AG04450 (cell line): ENCODE results near the gene HES6. TPM values are rescaled to one million over a fixed set of nuclear protein-coding genes. Genes with fewer than 3 reads are reported as not detected.

Experiments used
- CTCF ChIA-PET: fragments of 300-600, 350-600 bp; formaldehyde crosslinking; extraction: SDS; loops from one replicate; lab custom pipeline; 2022; ENCODE audit warnings: antibody characterized with exemption, inconsistent platforms; lab: Charles Lee
- POLR2A ChIA-PET: fragments of 350-600 bp; formaldehyde crosslinking; extraction: SDS; loops from one replicate; lab custom pipeline; 2021; ENCODE audit warnings: antibody characterized with exemption, inconsistent platforms; lab: Yijun Ruan, JAX
- DNase-seq: peaks from one replicate; pipeline ENCODE4 v3.0.0-alpha.2; 2011; ENCODE audit warnings: low read depth, low spot score
- H3K27ac ChIP-seq: one replicate; pipeline ENCODE4 v1.5.1; 2012; ENCODE audit warnings: low read depth, low read length, control low read depth
- H3K27me3 ChIP-seq: one replicate; pipeline ENCODE4 v1.6.0; 2012; ENCODE audit warnings: low read length; ENCODE audit not compliant: control insufficient read depth, insufficient read depth
- H3K4me3 ChIP-seq: 2 replicates; pipeline ENCODE4 v1.5.1; 2011; ENCODE audit warnings: mild to moderate bottlenecking, low read depth, low read length, control low read depth
- H3K9me3 ChIP-seq: 2 replicates; pipeline ENCODE4 v1.5.1; 2012; ENCODE audit warnings: low read length; ENCODE audit not compliant: control insufficient read depth, insufficient read depth
- CTCF ChIP-seq: IDR thresholded peaks from 2 replicates; pipeline ENCODE4 v1.5.1; 2011; ENCODE audit warnings: low read depth, low read length, control low read depth, inconsistent platforms
- polyA minus RNA-seq: library from RNA; depleted of rRNA, polyadenylated mRNA; stranded (reverse); fragments of >200 nt; gene quantifications from 2 replicates; pipeline ENCODE4 v1.2.3, GENCODE V29; 2011; rRNA and poly(A)+ RNA removed
- polyA plus RNA-seq: library from polyadenylated mRNA; depleted of rRNA; stranded (reverse); fragments of >200 nt; gene quantifications from 2 replicates; pipeline ENCODE4 v1.2.3, GENCODE V29; 2011; rRNA removed

The HES6 gene
- 2.9 and 3.9 TPM in 2 replicates for polyA plus RNA-seq
- 0.26 and 1.1 TPM in 2 replicates for polyA minus RNA-seq

- H3K27ac ChIP-seq = no peak within 1 kb of the TSS
- DNase-seq = peak; percentile 39
- ChIA-PET CTCF (no interaction called here), POLR2A (interaction anchor here (0.7 to 1.0 kb wide), 2 partner anchors 27 to 70 kb away, joined by 4 read pairs; no protein-coding TSS in a partner anchor)
- TF ChIP-seq CTCF = no peak
- peak within 1 kb of the TSS; percentile 64 for H3K4me3 ChIP-seq
- peaks cover 6% of the 10 kb centered on the region; the same call in 1 of the 2 replicates for H3K9me3 ChIP-seq
- peaks cover 29% of the 10 kb centered on the region for H3K27me3 ChIP-seq
Measured at GRCh38 chr2:238239863-238240756, at the start of gene HES6. Gene HES6, minus strand, starts transcription at chr2:238240038. Its CDS starts 133 bp downstream, at chr2:238239905.

GRCh38 chr2:238289574-238289973 lies 49.7 kb upstream of the HES6 start:
- peaks cover 10% of the 10 kb centered on the region for H3K27me3 ChIP-seq
- H3K9me3 ChIP-seq = no peaks in the 10 kb centered on the region
- POLR2A ChIA-PET = interaction anchor here (0.5 to 1.1 kb wide), 2 partner anchors 30 to 501 kb away, joined by 3 to 7 read pairs; no protein-coding TSS in a partner anchor
- CTCF ChIA-PET = interaction anchor here (1.3 to 1.5 kb wide), 2 partner anchors 12 to 15 kb away, joined by 3 to 4 read pairs; no protein-coding TSS in a partner anchor
- no peak overlapping the region; the same call in 1 of the 2 replicates for H3K4me3 ChIP-seq
- no peak overlapping the region for H3K27ac ChIP-seq
- no peak for DNase-seq
- no peak for TF ChIP-seq CTCF

- POLR2A ChIA-PET = interaction anchor here (0.5 to 1.1 kb wide), 3 partner anchors 30 to 1044 kb away, joined by 3 to 7 read pairs (median 3); no protein-coding TSS in a partner anchor
- peak; percentile 35; the same call in 1 of the 2 replicates for TF ChIP-seq CTCF
Measured at GRCh38 chr2:238288650-238289573, 49.1 kb upstream of the HES6 start.

GRCh38 chr2:238287737-238288649 lies 48.2 kb upstream of the HES6 start, which contains the start of gene PER2:
Gene PER2, minus strand, starts transcription at chr2:238288610. Its CDS starts 10,674 bp downstream, at chr2:238277936.
- peak within 1 kb of the TSS; percentile 93 for H3K27ac ChIP-seq
- peak; percentile 38 for TF ChIP-seq CTCF
- no peaks in the 10 kb centered on the region for H3K27me3 ChIP-seq
- H3K9me3 ChIP-seq = no peaks in the 10 kb centered on the region
- POLR2A ChIA-PET = interaction anchor here (0.6 to 1.1 kb wide), 2 partner anchors 503 to 1043 kb away, joined by 3 to 7 read pairs; no protein-coding TSS in a partner anchor
- peak; percentile 53 for DNase-seq
- peak within 1 kb of the TSS; percentile 83 for H3K4me3 ChIP-seq
- CTCF ChIA-PET = interaction anchor here (0.9 to 1.0 kb wide), 2 partner anchors 75 to 308 kb away, joined by 3 to 4 read pairs; no protein-coding TSS in a partner anchor

More at GRCh38 chr2:238288650-238289573, 49.1 kb upstream of the HES6 start:
- Histone ChIP-seq H3K27me3 (peaks cover 4% of the 10 kb centered on the region), H3K4me3 (peak overlapping the region; percentile 83), H3K9me3 (no peaks in the 10 kb centered on the region), H3K27ac (no peak overlapping the region)
- peak; percentile 97 for DNase-seq
- CTCF ChIA-PET = no interaction called here
